NAMALWA (cell line): ENCODE results near the gene FAM184A.
"Not testable (repeated sequence)": the region's sequence is repeated elsewhere in the genome, so short reads cannot be mapped to it uniquely, and the experiment has no call there.

Source experiments
- DNase-seq: peaks from one replicate; pipeline ENCODE4 v3.0.0-alpha.2; 2015; ENCODE audit warnings: low spot score

Gene FAM184A

DNA sequence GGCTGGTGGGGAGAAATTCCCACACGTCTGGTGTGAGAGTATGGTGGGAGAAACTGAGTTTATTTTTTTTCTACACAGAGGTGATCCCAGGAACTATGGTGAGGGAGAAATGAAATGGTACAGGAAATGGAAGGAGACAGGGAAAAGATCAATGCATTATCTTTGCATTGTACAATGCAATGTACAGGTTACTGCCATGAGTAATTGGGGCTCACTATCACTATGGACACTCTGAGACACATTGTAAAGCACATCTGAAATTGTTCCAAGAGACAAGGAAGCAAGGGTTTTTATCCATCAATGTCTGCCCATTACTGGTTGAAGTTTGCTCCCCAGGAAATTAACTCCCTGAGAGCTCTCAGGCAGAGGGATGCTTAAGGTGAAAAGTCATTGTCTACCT, 21.7 kb upstream of the FAM184A start:
- DNase-seq, result no peak

DNA sequence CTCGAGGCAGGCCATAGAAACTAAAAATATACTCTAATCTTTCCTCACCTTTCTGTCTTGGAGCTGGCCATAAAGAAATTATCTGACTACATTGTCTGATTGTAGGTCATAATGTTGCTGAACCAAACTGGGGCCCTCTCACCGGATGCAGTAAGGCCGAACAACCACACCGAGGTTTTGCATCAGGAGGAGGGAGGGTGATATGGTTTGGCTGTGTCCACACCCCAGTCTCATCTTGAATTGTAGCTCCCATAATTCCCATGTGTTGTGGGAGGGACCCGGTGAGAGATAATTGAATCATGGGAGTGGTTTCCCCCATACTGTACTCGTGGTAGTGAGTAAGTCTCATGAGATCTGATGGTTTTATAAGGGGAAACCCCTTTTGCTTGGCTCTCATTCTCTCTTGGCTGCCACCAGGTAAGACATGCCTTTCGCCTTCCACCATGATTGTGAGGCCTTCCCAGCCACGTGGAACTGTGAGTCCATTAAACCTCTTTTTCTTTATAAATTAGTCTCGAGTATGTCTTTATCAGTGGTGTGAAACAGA, 19.4 kb upstream of the FAM184A start:
- DNase-seq, result not testable (repeated sequence)

DNA sequence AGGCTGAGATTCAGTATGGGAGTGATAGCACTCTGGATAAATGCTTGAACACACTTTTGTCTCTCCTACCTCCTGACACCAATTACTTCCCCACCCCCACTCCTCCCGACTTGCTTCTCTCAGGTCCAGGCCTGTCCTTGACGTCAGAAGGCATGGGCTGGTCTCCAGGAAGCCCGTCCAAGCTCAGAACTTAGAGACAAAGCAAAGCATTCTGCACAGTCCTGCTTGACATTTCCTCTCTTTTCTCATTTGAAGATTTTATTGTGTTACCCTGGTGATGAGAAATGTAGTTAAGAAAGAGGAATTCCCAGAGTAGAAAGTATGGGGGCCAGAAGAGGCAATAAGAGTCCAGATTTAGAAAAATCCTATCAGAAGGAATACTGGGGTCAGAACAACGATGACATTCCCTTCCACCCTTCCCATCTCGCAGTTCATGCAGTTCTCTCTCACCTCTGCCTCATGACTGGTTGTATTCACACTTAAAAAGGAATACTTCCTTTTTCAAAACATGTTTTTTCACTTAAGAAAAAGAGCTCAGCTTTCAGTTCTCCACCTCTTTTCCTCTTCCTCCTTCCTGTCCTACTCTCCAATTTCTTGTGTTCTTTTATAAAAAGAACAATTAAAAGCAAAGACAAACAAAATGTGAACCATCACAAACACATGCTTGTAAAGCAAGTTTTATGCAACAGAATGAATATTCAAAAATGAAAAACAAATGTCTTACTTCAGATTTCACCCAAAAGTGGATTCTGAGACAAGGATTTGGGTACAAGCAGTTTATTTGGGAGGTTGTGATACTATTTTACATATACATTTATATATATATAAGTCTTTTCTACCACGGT, 18.5 kb upstream of the FAM184A start:
- no peak for DNase-seq

DNA sequence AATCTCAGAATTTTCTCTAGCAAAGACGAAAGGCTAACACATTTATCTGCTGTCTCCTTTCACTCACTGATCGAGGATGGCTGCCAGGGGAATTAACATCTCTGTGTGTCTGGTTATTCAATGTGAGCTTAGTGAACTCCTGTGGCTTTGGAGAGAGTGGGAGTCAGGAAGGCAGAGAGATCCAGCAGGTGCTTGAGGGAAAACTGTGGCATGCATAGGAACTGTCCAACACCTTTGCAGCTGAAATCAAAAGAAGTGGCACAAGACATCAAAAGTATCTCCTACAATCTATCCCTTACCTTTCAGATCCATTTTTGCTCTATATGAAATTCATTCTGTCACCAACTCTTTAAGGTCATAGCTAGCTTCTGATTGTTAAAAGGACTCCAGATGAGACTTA, 11.8 kb upstream of the FAM184A start:
- no peak for DNase-seq

DNA sequence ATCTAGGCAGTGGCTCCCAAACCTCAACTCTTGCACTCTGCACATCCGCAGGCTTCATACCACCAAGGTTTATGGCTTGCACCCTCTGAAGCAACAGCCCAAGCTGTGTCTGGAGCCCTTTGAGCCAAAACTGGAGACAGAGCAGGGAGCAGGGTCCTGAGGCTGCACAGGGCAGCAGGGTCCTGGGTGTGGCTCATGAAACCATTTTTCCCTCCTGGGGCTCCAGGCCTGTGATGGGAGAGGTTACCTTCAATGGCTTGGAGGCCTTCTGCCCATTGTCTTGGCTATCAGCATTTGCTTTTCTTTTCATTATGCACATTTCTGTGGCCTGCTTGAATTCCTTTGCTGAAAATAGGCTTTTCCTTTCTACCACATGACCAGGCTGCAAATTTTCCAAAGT, 6.3 kb upstream of the FAM184A start:
- no peak for DNase-seq

DNA sequence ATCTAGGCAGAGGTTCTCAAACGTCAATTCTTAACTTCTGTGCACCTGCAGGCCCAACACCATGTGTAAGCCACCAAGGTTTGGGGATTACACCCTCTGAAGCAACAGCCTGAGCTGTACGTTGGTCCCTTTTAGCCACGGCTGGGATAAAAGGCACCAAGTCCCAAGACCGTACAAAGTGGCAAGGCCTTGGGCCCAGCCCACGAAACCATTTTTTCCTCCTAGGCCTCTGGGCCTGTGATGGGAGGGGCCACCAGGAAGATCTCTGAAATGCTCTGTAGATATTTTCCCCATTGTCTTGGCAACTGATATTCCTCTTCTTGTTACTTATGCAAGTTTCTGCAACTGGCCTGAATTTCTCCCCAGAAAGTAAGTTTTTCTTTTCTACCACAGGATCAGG, 4.5 kb upstream of the FAM184A start:
- DNase-seq, result no peak

DNA sequence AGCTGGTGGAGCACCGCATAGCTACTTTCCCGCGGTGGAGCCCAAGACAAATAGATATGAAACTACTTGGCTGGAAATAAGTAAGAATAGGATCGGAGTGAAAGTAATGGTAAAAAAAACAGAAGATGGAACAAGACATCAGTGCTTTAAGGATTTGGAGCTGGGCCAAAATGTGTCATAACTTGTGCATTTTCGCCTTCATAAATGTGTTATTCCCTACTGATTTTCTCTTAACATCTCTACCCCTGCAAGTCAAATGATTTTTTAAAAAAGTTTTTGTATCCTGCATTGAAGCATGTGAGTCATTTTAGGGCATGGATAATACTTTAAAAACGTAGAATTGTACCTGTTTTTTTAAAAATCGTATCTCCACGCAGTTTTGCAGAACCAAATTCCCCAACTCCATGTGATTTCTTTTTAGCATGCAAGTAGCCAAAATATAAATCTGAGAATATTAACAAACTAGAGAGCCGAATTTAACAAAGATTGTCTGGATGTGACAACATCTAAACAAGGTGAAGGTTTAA, 882 bp upstream of the FAM184A start:
- DNase-seq, result no peak

DNA sequence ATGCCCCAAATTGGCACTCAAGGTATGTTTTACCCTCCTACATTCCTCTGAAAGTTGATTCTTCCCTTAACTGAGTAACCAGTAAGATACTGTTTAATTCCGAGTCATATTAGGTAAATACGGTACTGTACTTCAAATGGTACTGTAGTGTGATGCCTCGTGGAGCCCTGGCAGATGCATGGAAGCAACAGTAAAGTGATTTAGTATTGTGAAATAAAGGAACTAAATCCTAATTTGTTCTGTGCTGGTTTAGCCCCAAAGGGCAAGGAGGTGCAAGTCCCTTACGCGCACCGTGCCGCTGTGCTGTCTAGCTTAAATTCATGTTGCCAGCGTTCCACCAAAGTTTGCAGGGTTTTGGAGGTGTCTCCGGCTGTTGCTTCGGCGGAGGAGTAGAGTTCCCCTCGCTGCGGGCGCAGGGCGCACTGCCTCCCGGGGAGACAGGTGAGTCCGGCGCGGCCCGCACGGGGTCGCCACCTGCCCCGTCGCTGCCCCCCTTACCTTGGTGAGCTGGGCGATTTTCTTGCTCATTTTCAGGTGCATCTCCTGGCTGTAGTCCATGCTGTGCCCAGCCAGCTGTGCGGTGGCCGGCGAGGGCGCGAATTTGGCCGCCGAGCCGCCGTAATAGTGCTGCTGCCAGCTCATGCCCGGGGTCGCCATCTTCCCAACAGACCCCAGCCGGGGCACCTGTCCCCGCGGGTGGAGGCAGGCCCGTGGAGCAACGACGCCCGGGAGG, 655 bp downstream of the FAM184A start:
- no peak for DNase-seq

DNA sequence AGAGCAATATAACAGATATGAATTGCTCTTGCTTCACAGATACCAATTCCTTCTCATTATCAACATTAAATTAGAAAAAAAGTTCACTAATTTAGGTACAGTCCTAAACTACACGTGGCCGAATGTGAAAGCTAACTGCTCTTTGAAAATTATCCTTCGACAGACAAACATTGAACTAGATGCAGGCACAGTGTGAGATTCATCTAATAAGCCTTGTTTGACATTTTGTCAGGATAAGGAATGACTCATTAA, 1.1 kb downstream of the FAM184A start:
- DNase-seq, result no peak

DNA sequence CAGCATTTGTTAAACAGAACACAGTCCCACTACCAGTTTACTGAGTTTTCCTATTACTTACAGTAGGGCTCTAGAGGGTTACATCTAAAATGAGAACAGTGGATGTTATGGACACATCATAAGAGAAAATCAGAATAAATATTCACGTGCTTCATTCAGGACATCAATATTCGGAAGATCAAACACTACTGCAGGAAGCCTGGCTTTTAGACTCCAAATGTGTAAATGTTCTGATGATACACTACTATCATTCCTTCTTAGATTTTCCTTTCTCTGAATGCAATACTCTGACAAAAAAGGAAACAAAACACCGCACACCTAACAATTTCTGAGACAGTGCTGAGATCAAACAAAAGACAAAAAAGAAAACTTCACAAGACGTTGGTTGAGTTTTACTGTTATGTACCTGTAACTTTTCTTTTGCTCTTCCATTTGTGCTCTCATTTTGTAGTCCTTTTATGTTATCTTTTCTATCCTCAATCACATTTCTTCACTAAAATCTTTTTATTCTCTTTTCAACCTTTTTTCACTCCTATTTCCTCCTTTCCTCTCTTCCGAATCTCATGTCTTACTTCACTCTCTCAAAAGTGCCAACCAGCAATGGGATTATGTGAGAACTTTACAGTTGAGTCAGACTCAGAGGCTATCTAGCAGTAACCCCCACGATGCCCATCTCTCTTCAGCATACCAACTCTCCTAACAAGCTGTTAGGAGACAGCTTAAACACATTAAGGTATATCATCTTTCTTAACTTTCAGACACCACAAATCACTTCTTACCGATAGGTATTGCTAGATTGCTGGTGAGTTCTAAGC, 1.7 kb downstream of the FAM184A start:
- DNase-seq, result no peak

DNA sequence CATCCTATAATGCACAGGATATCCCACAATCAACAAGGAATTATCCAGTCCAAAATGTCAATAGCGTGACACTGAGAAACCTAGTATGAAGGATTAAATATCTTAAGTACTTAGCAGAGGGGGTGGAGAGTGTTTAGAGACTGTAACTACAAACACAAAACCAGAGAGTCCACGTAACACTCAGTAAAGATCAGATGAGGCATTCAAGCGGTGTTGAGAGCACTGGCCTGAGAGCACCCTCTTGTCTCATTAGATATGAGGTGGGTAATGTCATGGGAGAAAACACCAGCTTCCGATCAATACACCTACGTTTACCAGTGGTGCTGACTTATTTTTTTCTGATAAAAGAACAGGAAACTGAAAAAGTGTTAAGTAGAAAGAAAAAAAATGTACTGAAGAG, 2.3 kb downstream of the FAM184A start:
- no peak for DNase-seq

DNA sequence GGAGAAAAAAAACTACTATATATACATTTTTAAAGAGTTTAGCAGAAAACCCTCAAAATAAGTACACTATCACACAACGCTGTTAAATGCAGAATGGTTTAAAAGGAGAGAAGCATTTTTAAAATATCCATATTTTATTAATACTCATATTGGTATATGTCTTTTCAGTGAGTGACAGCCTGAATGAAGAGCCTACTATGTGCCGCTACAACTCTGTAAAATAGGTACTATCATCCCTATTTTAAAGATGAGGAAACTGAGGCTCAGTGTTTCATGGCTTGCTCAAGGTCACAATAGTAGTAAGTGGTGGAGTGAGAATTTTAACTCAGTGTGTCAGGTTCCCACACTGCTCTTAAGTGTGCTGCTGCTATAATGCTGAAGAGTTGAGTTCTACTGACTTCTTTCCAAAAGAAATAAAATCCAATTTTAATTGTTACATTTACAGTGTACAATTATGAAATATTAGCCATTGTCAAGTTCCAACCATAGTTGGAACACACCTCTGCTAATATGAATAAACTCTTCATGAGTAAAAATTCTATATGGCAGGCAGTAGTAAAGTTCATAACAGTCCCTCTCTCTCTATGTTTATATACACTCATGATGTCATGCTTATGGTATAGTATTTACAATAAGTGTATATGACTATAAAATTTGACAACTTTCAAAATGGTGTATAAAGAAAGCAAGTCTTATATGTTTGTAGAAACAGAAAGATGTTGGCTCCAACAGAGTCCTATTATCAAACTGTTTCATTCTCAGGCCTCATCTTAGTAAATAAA, 3.1 kb downstream of the FAM184A start:
- DNase-seq, result no peak

DNA sequence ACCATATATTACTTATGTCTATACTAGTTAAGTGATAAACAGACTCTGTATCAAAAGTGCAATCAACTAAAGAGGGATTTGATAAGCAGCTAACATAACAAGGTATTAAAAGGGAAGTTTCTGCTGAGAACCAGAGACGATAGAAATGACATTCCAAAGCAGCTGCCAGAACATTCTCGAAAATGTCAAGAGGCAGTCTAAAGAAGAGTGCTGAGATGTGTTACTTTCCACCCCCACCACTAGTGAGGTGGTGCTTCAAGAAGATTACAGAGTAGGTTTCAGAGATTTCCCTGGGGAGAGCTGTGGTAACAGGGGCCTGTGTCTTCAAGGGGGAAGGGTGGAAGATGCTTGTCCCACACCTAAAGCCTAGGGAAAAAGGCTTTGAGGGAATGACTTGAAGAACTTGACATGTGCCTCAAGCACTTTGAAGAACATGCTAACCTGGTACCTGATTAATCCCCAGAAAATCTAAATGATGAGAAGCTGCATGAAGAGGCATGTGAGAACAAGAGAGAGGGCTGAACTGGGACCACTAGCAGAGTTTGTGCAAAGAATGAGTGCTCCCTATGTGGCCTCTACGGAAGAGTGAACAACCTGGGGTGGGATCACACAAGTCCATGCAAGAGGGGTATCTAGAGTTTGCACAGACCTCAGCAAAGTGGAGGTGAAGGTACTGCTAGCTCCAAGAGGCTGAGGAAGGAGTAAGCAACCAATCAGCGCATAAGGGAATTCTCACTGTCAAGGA, 5.0 kb downstream of the FAM184A start:
- peak; percentile 5 for DNase-seq

DNA sequence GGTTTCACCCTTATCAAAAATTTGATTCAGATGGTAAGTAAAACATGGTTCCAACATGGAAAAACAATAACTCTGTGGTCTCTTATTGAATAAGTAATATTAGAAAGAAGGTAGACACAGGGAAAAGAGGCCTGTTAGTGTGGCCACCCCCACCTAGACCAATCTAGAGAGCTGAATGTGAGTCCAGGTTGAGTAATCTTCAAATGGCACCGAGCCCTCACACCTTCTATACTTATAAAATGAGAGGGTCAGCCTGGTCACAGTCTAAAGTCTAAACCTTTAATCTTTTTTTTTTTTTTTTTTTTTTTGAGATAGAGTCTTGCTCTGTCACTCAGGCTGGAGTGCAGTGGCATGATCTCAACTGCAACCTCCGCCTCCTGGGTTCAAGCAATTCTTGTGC, 6.9 kb downstream of the FAM184A start:
- DNase-seq, result no peak

DNA sequence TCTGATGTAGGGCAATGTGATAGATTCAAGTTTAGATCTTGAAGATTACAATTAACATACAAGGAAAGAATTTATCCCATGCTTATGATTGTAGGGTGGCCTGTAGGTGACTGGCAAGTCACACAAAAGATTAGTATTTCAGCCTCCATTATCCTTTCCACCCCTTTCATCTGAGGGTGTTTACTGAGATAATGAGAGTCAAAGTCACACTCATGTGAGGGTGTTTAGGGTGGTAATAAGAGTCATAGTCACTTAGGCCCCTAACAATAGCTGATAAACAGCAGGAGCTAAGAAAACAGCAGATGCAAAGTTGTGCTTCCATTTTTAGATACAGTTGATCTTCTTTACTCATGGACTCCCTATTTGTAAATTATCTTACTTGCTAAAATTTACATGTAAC, 11.4 kb downstream of the FAM184A start:
- no peak for DNase-seq

DNA sequence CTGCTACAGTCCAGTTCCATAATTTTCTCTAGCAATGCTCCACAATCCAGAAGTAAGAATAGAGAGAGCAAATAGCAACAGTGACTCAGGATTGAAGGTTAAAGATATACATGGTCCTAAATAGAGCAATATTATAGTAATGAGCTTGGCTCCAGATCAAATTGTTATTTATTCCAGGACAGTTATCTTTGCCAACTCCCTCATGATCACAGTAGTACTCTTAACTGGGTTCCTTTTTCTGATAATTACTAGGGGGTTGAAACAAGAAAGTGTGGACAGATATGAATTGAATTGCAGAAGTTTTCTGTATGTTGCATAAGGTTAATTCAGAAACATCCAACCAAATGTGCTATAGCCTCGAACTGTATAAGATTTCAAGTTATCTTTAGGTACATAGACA, 11.9 kb downstream of the FAM184A start:
- no peak for DNase-seq

DNA sequence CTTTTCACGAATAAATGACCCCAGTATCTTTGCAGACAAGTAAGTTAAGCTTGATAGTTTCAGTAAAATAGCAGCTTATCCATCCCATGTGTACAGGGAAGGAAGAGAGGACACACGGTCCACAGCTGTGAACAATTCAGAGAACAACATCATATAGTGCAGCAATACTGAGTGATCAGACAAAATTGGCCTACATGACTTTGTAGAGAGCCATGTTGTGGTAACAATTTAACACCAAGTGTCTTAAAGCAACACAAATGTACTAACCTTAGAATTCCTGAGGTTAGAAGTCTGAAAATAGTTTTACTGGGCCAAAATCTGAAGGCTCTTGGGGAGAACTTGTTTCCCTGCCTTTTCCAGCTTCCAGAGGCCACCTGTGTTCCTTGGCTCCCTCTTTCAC, 12.5 kb downstream of the FAM184A start:
- no peak for DNase-seq

DNA sequence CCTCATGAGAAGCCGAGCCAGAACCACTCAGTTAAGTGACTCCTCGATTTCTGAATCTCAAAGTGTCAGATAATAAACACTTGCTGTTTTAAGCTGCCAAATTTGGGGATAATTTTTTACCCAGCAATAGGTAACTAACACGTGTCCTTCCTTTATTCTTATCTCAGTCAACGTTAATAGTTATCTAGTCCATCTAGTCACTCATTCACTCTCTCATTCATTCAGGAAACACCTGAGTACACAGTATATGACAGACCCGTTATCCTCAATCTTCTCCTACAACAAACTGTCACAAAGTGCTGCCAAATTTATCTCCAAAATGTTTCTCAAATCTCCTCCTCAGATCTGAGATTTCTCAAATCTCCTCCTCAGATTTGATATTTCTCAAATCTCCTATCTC, 13.1 kb downstream of the FAM184A start:
- DNase-seq, result no peak

DNA sequence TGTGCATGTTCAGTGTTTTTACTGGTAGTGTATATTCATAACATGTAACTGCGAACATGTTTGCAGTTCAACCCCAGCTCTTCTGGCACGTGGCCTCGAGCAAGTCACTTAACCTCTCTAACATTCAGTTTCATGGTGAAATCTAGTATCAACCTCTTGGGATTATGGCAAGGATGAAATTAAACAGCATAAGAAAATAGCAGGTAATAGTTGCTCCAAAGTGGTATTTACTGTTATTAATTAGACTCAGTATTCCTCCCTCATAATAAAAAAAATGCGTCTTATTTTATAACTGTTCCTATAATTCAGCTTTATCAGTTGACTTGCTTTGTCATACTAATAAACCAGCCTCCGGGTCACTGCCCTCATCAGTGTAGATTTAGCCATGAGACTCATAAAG, 15.0 kb downstream of the FAM184A start:
- DNase-seq, result no peak

DNA sequence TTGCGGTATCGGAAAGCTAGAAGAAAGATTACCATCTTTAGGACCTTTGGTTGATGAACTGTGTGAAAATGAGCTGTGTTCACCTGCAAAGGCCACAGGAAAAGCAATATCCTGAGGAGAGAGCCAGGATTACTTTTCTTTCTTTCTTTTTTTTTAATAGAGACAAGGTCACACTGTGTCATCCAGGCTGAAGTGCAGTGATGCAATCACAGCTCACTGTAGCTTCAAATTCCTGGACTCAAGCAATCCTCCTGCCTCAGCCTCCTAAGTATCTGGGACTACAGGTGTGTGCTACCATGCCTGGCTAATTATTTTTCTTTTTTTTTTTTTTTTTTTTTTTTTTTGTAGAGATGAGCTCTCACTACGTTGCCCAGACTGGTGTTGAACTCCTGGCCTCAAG, 17.2 kb downstream of the FAM184A start:
- DNase-seq, result no peak
